Activated CD8-positive, alpha-beta memory T cell treated with anti-CD3 and anti-CD28 coated beads, Interleukin-2, amount 50 U/mL, for 24 hours (primary cell): Measurements from ENCODE around the gene DPF1.
"Not testable (repeated sequence)": the region's sequence is repeated elsewhere in the genome, so short reads cannot be mapped to it uniquely, and the experiment has no call there.

Experiments
- DNase-seq: peaks from one replicate; pipeline ENCODE4 v3.0.0-alpha.2; 2020; ENCODE audit errors: extremely low read depth

The DPF1 gene

DNA sequence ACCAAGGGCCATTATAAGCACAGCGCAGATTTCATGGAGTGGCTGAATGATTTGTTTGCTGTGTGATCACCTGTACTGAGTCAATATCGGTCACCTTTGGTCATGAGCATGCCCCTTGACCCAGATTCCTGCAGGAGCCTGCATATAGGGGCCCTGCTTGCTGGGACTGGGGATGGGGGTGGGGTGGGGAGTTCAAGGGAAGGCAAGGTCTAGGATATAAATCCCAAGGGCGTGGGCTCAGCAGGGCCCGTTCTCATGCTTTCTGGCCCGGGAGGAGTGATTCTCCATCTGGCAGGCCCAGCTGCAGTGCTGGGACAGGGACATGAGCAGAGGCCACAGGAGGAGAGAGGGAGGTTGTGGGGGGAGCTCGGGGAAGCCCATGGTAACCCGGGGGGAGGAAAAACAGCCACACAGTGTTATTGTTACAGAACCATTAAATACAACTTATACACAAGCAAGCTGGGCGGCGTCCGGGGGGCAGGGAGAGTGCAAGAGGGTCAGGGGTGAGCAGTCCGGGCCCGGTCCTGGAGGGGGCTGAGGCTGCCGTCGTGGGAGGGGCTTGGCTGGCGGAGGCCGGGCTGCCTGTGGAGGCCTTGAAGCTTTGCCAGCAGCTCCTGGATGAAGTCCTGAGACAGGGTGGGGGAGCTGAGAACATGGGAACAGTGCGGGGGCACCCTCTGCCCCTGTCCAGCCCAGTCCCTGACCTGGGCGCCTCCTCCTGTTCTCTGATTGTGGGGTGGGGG is 27.0 kb upstream of the DPF1 start:
- no peak for DNase-seq

DNA sequence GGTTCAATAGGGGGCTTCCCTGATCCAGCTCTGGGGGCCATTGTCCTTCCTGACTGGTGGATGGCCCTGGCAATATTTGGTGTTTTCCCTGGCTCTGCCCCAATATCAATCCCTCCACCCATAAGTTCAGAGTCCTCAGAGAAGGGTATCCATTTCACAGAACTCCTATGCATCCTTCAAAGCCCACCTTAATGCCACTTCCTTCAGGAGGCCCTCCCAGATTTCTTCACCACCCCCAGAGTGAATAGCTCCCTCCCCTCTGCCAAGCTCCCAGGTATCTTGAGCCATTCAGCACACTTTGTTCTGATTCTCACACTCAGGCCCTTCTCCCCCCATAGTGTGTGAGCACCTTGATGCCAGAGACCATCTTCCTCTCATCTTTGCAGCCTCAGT is 26.4 kb upstream of the DPF1 start:
- DNase-seq: no peak

DNA sequence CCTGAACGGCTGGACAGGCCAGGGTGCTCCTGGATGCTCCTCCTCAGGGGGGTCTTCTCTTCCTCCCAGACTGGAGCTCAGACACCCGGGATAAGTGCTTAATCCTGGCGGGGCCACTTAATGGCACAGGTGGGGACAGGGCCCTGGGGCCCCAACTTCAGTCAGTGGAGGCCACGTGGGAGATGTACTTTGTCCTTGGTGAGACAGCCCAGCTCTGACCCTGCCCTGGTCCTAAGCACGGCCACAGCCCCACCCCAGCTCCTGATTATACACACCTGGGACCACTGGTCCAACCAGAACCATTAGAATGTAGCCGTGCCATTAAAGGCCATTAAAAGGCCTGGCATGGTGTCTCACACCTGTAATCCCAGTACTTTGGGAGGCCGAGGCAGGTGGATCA is 24.4 kb upstream of the DPF1 start:
- DNase-seq: no peak

DNA sequence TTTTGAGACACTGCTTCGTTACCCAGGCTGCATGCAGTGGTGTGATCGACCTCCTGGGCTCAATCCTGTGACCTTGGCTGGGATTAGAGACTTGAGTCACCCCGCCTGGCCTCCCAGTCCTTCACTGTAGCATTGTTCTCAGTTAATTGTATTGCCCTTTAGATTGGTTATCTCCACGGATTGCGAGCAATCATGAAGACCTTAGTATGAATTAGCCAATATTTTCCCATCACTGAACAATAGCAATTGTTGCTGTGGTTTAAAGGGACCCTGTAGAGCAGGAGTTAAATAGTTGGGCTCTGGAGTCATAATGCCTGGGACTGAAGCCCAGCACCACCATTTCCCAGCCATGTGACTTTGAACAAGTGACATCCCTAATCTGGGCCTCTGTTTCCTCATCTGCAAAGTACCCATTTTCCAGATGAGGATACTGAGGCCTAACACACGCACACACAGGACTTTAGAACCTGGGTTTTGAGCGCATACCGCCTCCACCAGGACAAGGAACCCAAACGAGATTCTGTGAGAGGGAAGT is 23.8 kb upstream of the DPF1 start:
- DNase-seq: no peak

DNA sequence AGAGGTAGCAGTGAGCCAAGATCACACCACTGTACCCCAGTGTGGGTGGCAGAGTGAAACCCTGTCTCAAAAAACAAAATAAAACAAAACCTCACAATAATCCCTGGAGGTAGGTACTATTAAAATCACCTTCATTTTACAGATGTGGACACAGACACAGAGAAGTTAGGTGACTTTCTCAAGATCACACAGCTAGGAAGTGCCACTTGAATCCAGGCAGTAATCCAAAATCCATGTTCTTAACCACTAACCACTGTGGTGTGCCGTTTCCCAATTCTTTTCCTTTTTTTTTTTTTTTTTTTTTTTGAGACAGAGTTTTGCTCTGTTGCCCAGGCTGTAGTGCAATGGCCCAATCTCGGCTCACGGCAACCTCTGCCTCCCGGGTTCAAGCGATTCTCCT is 23.1 kb upstream of the DPF1 start:
- DNase-seq: no peak

DNA sequence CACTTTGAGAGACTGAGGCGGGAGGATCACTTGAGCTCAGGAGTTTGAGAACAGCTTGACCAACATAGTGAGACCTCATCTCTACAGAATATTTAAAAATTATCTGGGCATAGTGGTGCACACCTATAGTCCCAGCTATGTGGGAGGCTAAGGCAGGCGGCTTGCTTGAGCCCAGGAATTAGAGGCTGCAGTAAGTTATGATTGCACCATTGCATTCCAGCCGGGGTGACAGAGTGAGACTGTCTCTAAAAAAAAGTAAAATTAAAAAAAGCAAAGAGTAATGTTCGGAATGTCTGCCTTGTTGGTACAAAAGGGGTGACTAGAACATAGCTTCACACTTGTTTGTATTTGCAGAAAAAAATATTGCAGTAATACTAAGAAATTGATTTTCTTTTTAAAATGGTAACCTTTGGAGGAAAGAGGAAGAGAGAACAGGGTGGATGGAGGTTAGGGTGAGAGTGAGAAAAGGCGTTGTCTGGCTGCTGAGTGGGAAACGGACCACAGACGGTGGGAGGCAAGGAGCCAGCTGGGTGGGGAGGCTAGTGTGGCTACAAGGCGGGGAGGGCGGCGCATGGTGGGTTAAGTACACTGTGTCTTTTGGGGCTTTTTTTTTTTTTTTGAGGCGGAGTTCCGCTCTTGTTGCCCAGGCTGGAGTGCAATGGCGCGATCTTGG is 21.9 kb upstream of the DPF1 start:
- DNase-seq: no peak

DNA sequence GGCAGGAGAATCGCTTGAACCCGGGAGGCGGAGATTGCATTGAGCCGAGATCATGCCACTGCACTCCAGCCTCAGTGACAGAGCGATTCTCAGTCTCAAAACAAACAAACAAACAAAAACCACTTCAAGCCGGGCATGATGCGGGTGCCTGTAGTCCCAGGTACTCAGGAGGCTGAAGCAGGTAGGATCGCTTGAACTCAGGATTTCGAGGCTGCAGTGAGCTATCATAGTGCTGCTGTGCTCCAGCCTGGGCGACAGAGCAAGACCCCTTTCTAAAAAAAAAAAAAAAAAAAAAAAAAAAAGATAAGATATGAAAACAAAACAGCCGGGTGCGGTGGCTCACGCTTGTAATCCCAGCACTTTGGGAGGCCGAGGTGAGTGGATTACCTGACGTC is 19.3 kb upstream of the DPF1 start:
- no peak for DNase-seq

DNA sequence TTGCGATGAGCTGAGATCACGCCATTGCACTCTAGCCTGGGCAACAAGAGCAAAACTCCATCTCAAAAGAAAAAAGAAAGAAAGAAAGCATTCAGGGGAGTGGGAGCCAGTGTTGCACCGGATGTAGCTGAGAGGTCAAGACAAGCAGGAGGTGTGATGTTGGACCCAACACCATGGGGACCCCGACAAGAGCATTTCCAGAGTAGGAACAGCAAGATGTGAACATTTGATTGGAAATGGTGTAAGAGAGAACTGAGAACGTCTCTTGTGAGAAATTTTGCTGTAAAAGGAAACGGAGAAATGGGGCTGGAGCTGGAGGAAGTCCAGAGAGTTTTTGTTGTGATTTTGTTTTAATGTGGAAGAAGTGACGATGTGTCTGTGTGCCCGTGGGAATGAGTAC is 15.8 kb upstream of the DPF1 start:
- no peak for DNase-seq

DNA sequence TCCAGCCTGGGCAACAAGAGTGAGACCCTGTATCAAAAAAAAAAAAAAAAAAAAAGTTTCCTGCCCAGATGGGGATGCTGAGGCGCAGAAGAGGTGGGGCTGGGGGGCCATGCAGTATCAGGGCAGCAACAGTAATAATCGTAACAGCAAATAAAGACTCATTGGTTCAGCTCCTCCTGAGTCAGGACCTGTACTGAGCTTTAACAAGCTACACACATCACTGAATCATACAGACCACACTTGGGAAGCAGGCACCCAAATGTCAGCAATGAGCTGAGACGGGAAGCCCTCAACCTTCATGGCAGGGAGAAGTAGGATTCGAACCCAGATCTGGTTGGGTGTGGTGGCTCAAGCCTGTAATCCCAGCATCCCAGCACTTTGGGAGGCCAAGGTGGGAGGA is 10.6 kb upstream of the DPF1 start:
- no peak for DNase-seq

DNA sequence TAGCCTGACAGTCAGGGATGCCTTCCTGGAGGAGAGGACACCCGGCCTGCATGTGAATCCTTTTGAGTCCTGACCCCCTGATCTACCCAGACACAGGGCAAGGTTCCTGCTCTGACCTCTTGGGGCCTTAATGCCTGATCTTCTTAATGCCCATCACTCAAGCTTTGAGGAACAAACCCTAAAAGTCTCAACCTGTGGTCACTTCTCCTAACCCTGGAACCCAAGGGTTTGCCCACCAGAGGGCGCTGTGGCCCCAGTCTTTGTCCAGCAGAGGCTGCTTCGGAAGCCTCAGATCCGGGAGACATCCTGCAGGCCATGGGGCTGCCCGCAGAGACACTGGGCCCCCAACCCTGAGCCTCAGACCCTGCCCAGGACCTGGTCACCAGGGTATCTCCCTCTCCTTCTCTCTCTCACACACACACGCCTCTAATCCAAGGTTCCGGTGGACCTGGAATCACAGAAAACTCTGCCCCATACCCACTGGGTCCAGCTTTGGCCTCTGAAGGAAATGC is 9.8 kb upstream of the DPF1 start:
- DNase-seq: peak; percentile 47

DNA sequence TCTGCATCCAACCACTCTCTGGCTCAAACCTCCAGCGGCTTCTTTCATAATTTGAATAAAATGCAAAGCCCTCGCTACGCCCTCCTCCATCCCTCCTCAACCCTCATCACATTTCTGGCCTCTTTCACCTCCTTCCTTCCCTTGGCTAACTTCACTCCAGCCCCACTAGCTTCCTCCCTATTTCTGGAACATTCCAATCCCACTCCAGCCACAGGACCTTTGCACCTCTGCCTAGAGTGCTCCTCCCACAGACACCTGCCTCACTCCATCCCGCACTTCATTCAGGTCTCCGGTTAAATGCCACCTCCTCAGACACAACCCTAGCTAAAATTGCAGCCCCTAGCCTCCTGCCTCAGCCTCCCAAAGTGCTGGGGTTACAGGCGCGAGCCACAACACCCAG is 7.9 kb upstream of the DPF1 start:
- DNase-seq: no peak

DNA sequence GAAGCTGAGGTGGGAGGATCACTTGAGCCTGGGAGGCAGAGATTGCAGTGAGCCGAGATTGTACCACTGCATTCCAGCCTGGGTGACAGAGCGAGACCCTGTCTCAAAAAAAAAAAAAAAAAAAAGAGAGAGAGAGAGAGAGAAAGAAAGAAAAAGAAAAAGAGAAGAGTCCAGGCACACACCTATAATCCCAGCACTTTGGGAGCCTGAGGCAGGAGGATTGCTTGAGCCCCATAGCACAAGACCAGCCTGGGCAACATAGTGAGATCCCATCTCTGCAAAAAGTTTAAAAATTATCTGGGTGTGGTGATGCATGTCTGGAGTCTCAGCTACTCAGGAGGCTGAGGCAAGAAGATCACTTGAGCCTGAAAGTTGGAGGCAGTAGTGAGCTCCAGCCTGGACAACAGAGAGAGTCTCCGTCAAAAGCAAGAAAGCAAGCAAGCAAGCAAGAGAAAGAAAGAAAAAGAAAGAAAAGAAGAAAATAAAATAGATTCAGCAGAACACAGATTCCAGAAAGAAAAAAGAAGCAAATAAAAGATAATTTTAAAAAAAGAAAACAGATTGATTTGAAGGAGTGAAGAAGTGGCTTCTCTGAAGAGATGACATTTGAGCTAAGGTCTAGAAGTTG is 6.6 kb upstream of the DPF1 start:
- not testable (repeated sequence) for DNase-seq

DNA sequence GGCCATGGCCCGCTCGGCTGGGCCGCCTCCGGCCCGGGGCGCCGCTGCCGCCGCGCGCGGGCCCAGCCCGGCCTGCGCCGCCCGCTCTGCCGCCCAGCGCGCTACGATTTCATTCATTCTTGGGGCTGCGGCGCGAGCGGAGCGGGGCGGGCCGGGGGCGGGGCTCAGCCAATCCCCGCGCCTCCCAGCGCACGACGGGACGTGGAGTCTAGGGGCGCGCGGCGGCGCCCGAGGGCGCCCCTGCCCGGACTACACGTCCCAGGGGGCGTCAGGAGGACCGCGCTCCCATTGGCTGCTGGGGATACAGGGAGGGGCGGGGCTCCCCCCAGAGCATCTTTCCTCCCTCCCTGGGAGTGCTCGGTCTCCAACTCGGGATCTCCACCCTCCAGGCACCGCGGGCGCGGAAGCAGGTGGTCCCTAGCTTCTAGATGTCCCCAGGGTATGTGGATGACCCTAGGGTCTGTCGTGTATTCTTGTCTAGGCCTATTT is 5.6 kb upstream of the DPF1 start:
- peak; percentile 34 for DNase-seq

DNA sequence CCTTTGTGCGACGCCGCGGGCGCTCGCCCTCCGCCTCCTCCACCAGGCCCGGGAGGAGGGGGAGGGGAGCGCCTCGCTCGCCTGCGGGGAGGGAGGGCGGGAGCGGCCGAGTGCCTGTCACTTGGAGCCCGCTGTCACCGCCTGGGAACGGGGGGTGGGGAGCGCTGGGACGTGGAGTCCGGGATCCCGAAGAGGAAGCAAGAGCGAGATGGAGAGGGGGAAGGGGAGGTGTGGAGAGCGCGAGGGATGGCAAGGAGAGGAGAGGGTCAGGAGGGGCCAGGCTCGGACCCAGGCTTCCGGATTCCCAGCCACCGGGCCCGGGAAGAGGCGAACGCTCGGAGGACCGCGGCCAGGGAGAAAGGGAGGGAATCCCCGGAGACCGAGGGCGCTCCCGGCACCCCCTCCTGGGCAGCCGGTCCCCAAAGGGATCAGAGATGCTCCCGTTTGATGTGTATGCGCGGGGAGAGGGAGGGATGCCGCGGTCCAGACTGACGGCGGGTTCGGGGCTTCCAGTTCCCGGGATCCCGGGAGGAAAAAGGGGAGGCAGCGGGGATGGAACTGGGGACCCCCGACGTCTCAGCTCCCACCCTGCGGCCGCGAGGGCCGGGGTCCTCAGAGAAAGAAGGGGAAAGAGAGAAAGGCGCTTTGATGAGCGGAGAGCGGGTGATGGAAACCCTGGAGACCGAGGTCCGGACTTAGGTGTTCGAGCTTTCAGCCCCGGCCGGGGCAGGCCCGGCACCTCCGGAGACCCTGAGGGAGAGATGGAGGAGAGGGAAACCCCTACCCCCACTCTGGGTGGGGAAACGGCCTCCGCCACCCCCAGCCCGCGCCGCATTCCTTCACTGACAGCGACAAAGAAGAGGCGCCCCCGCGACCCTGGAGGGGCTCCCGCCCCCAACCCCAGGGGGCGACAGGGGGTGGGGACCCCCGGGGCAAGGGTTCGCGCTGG is 4.7 kb upstream of the DPF1 start:
- no peak for DNase-seq

DNA sequence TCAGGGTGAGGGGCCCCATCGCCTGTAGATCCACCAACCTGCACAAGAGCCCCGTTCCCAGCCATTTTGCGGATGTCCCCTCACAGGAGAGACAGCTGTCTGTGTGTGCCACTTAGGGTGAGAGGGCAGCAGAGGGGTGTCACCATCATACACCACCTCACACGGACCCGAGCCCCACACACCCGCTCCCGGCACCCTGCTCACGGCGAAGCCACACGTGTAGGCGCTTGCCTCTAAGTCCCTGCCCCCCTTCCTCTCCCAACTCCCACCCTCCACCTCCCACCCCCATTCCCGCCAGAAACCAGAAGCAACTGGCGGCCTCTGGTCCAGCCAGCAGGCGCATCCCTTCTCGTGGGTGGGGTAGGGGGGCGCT is 4.0 kb upstream of the DPF1 start:
- no peak for DNase-seq

DNA sequence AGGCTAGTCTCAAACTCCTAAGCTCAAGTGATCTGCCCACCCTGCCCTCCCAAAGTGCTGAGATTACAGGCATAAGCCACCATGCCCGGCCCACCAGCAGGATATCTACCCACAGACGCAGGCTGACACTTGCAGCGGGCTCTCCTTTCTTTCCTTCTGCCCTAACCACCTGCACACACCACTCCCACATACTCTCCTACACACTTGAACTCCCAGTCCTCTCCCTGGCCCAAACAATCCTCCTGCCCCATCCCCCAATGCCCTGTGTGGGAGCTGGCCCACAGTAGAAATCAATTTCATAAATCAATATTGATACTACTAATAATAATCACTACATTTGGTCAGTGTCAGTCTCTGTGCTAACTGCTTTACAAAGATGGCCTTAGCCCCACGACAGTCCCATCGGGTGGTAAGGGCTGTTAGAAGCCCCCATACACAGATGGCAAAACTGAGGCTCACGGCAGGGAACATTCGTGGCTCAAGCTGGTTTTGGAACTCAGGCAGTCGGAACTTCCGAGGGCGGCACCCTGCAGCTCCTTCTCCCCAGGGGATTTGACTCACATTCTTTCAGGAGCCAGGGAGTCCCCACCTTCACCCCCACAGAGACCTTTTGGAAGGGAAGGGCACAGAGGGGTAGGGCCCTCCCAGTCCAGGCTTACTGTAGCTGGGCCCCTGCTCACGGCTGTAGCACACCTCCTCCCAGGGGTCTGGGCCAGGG is 3.4 kb upstream of the DPF1 start:
- no peak for DNase-seq

DNA sequence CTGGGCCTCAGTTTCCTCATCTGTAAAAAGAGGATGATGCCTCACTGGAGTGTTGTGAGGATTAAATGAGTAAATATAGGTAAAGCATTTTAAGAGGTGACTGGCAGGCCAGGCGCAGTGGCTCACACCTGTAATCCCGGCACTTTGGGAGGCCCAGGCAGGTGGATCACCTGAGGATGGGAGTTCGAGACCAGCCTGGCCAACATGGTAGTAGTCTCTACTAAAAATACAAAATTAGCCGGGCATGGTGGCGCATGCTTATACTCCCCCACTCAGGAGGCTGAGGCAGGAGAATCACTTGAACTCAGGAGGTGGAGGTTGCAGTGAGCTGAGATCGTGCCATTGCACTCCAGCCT is 819 bp upstream of the DPF1 start:
- not testable (repeated sequence) for DNase-seq

DNA sequence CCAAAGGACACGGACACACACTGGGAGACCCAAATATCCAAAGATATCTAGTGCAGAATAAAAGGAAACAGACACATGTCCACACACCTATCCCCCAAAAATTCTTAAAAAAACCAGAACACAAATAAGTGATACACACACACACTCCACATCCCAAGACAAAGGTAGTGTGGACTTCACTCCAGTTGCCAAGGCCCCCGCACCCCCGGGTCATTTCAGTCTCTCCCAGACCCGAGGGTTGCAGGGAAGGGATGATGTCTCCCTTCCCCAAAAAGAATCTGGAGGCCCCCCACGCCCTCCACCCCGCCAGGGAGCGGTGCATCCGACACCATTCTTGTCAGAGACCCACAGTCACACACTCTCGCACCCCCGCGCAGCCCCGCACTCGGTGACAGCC is 407 bp downstream of the DPF1 start:
- DNase-seq: no peak

DNA sequence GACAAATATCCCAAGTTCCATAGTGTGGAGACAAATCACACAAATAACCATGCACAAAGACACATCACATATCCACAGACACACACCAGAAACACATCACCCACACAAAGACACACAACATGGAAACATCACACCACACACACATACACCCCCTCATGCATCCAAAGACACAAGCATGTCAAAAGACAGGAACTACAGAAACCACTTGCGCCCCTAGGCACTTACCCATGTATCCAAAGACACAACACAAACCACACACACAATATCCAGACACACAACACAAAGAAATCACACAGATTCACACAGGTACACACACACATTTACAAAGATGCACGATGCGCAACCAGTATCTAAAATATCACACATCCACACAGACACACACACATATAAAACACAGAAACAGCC is 901 bp downstream of the DPF1 start:
- DNase-seq: no peak

DNA sequence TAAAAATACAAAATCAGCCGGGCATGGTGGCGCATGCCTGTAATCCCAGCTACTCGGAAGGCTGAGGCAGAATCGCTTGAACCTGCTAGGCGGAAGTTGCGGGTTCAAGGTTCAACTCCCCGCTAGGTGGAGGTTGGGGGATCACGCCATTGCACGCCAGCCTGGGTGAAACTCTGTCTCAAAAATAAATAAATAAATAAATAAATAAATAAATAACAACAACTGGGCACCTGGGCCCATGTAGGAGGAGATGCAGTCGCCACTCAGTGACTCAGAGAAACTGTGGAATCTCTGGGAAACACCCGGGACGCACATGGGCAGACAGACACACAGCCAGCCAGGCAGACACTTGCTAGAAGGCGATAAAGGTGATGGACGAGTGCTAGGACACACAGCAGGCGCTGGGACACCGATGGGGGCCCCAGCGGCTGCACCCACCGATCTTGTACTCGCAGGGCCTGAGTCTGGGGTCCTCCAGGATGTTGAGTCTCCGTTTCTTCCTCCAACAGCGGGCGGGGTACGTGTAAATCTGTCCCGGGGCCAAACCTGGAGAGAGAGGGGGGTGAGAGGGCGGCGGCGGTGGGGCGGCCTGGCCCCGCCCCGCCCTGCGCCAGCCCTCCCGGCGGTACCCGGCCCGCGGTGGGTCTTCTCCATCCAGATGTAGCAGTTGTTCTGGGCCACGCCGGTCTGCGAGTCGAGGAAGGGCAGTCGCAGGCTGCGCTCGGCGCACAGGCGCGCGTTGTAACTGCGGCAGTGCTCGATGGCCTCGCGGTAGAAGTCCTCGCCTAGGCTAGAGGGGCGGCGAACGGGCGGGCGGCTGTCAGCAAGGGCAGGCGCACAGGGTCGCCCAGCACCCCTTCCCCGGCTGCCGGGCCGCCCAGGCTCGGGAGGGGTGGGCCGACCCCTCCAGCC is 1.8 kb downstream of the DPF1 start:
- no peak for DNase-seq
